Body of pancreas (tissue), 4 donors: ENCODE results near the gene ZDHHC22. TPM values are rescaled to one million over a fixed set of nuclear protein-coding genes. Genes with fewer than 3 reads are reported as not detected.

Experiments used
- ATAC-seq: fragments of 150-250 bp; one replicate; pipeline ENCODE4 v1.9.1; 2016
- DNase-seq, 4 donors: peaks; one replicate each; pipeline ENCODE4 v3.0.0-alpha.2; 2019
- H3K27ac ChIP-seq, 4 donors: fragments of 200-600 bp; sonication (generic); 1 replicate in 3 of 4; 2 replicates in 1 of 4; pipeline versions ENCODE4 v1.5.1 to v1.6.1; 2016 to 2019; ENCODE audit warnings: mild to moderate bottlenecking in 1 of 4, mixed read lengths in 1 of 4, moderate library complexity in 1 of 4
- H3K27me3 ChIP-seq, 2 donors: fragments of 200-600 bp; sonication (generic); one replicate each; pipeline ENCODE4 v1.6.0; 2016; ENCODE audit warnings: mild to moderate bottlenecking in 1 of 2
- H3K36me3 ChIP-seq, 2 donors: fragments of 200-600 bp; sonication (generic); replicated peaks in 1 of 2; 2 replicates each; pipeline ENCODE4 v1.5.1; 2016; ENCODE audit warnings: low read depth in 2 of 2; ENCODE audit not compliant: insufficient read depth in 1 of 2
- H3K4me1 ChIP-seq: fragments of 200-600 bp; sonication (generic); one replicate; pipeline ENCODE4 v1.6.0; 2016
- H3K4me3 ChIP-seq, 2 donors: fragments of 200-600 bp; sonication (generic); 1 replicate in 1 of 2; 2 replicates in 1 of 2; pipeline ENCODE4 v1.5.1; 2016 to 2019
- H3K9me3 ChIP-seq, 3 donors: fragments of 200-600 bp; sonication (generic); 1 replicate in 2 of 3; 2 replicates in 1 of 3; pipeline ENCODE4 v1.5.1; 2016
- POLR2A ChIP-seq, 3 donors: fragments of 450-650 bp; IDR thresholded peaks; one replicate each; pipeline ENCODE4 v1.6.1; 2016; ENCODE audit warnings: antibody characterized with exemption in 3 of 3, mild to moderate bottlenecking in 2 of 3
- WGBS, 2 donors: methylation state at CpG; one replicate each; pipeline ENCODE4 v1.1.5; 2017; 5-methylcytosine and 5-hydroxymethylcytosine counted together
- intact Hi-C: fragments of 100-400 bp; cut with DNase I; formaldehyde crosslinking; loops from one replicate; pipeline ENCODE4 v1.15.1; 2023
- total RNA-seq, 2 donors: library from RNA; depleted of rRNA; stranded (reverse); fragments of >200 nt; gene quantifications; one replicate each; pipeline ENCODE4 v1.1.0, GENCODE V29; 2016
- TF ChIP-seq, protein P1 (sequence below), 7 experiments: fragments of 450-650 bp in 4 of 7; fragments of 200-600 bp in 3 of 7; sonication (generic) in 3 of 7; IDR thresholded peaks; one replicate each; pipeline ENCODE4 v1.5.1; 2016 to 2019; ENCODE audit warnings: antibody characterized with exemption in 7 of 7

Gene ZDHHC22
- total RNA-seq, 2 donors from 2014 or later = not detected

DNA sequence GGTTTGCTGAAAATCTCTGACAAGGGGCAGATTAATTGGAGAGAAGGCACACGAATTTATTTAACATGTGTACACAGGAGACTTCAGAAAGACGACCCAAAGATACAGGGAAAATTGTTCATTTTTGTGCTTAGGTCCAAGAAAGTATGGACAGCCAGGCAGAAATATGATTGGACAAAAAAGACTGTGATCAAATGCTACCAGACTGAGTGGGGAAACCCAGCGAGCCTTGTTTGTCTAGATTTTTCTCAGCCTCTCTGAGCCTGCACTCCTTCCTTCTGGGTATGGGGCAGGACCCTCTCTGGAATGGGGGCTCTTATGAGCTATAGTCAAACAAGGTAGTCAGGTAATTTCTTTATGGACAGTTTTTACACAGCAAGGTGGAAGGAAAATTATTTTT, 54.0 kb downstream of the ZDHHC22 start:
- H3K36me3 ChIP-seq = no peaks in the 10 kb centered on the region
- TF ChIP-seq POLR2A (IDR thresholded peaks at IDR 0.05) = no peak
- TF ChIP-seq, protein P1, sequence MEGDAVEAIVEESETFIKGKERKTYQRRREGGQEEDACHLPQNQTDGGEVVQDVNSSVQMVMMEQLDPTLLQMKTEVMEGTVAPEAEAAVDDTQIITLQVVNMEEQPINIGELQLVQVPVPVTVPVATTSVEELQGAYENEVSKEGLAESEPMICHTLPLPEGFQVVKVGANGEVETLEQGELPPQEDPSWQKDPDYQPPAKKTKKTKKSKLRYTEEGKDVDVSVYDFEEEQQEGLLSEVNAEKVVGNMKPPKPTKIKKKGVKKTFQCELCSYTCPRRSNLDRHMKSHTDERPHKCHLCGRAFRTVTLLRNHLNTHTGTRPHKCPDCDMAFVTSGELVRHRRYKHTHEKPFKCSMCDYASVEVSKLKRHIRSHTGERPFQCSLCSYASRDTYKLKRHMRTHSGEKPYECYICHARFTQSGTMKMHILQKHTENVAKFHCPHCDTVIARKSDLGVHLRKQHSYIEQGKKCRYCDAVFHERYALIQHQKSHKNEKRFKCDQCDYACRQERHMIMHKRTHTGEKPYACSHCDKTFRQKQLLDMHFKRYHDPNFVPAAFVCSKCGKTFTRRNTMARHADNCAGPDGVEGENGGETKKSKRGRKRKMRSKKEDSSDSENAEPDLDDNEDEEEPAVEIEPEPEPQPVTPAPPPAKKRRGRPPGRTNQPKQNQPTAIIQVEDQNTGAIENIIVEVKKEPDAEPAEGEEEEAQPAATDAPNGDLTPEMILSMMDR (IDR thresholded peaks at IDR 0.05) = no peak
- H3K27ac ChIP-seq = peak overlapping the region in 2 of 4 donors; percentile 7 to 53
- peaks cover 11% of the 10 kb centered on the region for H3K4me1 ChIP-seq
- no peak for ATAC-seq
- 66 to 82% methylated on average over 3 of the region's 3 CpGs for WGBS, 2 donors
- intact Hi-C loops = no loop called here
- peaks cover 0 to 8% (median 0%) of the 10 kb centered on the region in 3 donors for H3K9me3 ChIP-seq
- no peak overlapping the region for H3K4me3 ChIP-seq
- H3K27me3 ChIP-seq = no peaks in the 10 kb centered on the region
- no peak for DNase-seq

DNA sequence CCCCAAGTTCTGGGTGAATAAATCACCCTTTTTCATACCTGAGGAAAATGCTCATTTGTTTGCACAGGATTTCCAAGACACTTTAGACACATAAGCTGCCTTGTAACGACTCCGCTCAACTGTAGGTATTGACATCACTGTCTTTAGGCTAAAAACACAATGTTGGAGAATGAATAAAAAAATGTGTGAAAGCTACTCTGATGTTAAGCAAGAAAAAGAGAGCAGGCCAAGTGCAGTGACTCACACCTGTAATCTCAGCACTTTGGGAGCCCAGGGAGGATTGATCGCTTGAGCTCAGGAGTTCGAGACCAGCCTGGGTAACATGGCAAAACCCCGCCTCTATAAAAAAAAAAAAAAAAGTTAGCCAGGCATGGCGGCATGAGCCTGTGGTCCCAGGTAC, 54.6 kb downstream of the ZDHHC22 start:
- ATAC-seq (no peak), DNase-seq (no peak)
- 88 to 92% methylated on average over 6 of the region's 6 CpGs for WGBS, 2 donors
- no peaks in the 10 kb centered on the region for H3K27me3 ChIP-seq
- peaks cover 11% of the 10 kb centered on the region for H3K4me1 ChIP-seq
- TF ChIP-seq POLR2A (IDR thresholded peaks at IDR 0.05) = no peak
- TF ChIP-seq, protein P1 (IDR thresholded peaks at IDR 0.05) = no peak
- H3K27ac ChIP-seq = no peak overlapping the region
- intact Hi-C loops = no loop called here
- no peaks in the 10 kb centered on the region for H3K36me3 ChIP-seq
- peaks cover 0 to 8% (median 0%) of the 10 kb centered on the region in 3 donors for H3K9me3 ChIP-seq
- no peak overlapping the region for H3K4me3 ChIP-seq

DNA sequence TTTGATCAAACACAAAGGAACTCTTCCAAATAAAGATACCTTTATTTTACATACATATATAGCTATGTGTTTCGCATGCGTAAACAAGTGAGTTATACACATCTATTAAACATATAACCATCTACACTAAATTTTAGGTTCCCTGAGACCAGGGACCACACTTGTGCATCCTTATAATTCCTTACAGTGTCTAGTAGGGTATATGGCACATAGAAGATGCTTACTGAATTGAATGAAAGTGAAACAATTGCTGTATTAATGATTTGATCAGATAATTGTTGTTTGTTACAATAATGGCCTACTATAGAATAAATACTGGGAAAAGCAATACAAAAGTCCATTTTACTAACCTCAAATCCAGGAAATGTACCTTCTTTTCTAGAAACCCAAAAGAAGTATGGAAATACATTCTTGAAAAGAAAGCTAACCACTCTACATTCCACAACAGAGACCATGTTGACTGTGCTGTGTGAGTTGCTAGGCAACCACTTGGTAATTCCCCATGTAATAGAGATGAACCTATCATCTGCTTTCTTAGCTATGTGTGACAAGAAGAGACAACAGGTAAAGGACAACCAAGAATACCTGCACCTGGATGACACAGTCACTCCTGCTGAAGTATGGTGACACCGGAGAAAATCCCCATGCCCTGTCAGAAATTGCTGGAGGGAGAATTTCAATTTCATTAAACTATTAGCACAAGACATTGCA, 55.4 kb downstream of the ZDHHC22 start:
- TF ChIP-seq, protein P1 (IDR thresholded peaks at IDR 0.05) = no peak
- no peak for TF ChIP-seq POLR2A (IDR thresholded peaks at IDR 0.05)
- no peak for DNase-seq
- Histone ChIP-seq H3K27me3 (no peaks in the 10 kb centered on the region), H3K4me3 (no peak overlapping the region), H3K27ac (no peak overlapping the region), H3K36me3 (no peaks in the 10 kb centered on the region), H3K4me1 (peaks cover 11% of the 10 kb centered on the region), H3K9me3 (peaks cover 0 to 2% (median 0%) of the 10 kb centered on the region in 3 donors)
- ATAC-seq = no peak
- intact Hi-C loops = no loop called here
- 94 to 99% methylated on average over 3 of the region's 3 CpGs for WGBS, 2 donors

DNA sequence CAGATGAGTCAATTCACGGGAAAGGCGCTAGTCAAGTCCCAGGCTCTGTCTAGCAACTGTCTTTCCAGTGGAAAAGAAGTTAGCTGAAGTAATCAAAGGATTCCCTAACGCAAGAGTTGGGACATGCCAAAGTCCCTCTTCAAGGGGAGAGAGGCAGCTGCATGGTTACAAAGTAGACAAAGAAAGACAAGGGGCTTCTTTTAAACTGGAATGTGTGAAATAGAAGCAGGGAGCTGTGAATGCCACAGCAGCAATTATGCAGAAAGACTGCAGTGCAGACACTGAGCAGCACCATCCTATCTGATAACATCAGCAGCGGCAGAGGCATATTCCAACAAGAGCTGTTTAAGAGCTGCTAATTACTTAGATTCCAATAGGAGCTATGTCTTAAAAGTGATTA, 56.1 kb downstream of the ZDHHC22 start:
- TF ChIP-seq, protein P1 (IDR thresholded peaks at IDR 0.05) = no peak
- H3K27ac ChIP-seq = no peak overlapping the region
- intact Hi-C loops = no loop called here

DNA sequence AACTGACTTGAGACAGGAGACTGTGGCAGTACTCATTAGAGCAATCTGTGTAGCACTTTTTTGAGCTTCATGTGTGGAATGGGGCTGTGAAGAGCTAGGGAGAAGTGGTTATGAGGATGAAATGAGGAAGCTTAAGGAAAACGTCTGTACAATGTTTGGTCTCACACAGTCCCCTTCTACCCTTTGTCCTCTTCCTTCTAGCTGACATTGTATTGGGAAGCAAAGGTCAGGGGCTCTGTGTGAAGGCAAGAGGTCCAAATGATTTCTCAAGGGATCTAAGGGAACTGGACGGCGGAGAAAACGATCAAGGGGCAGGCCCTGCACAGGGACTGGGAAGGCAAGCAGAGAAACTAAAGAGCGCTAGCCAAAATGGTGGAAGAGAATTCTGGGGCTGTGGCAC, 56.6 kb downstream of the ZDHHC22 start:
- H3K27me3 ChIP-seq = no peaks in the 10 kb centered on the region
- H3K36me3 ChIP-seq = no peaks in the 10 kb centered on the region
- DNase-seq (no peak), ATAC-seq (no peak)
- TF ChIP-seq POLR2A (IDR thresholded peaks at IDR 0.05) = no peak
- TF ChIP-seq, protein P1 (IDR thresholded peaks at IDR 0.05) = no peak
- H3K4me3 ChIP-seq = no peak overlapping the region
- no peak overlapping the region for H3K27ac ChIP-seq
- 64 to 71% methylated on average over 5 of the region's 5 CpGs for WGBS, 2 donors
- no peaks in the 10 kb centered on the region for H3K9me3 ChIP-seq
- peaks cover 11% of the 10 kb centered on the region for H3K4me1 ChIP-seq
- intact Hi-C loops = no loop called here

More for the DNA sequence above, 56.1 kb downstream of the ZDHHC22 start:
- ATAC-seq (no peak), DNase-seq (no peak)
- Histone ChIP-seq H3K27me3 (no peaks in the 10 kb centered on the region), H3K4me3 (no peak overlapping the region), H3K9me3 (no peaks in the 10 kb centered on the region), H3K36me3 (no peaks in the 10 kb centered on the region), H3K4me1 (peaks cover 11% of the 10 kb centered on the region)
- 61 to 82% methylated on average over 4 of the region's 4 CpGs for WGBS, 2 donors
